HCT116 (cell line): Measurements from ENCODE around the gene SLC6A3.

ENCODE experiments used
- ATF3 ChIP-seq: IDR thresholded peaks from 2 replicates; pipeline ENCODE4 v1.6.1; 2012
- EZH2phosphoT487 ChIP-seq: fragments of 200-600 bp; IDR thresholded peaks from 2 replicates; pipeline ENCODE4 v1.6.1; 2018; ENCODE audit warnings: antibody characterized with exemption, borderline replicate concordance
- RAD21 ChIP-seq: IDR thresholded peaks from 2 replicates; pipeline ENCODE4 v1.6.1; 2012; ENCODE audit warnings: low read depth, mild to moderate bottlenecking
- REST ChIP-seq: IDR thresholded peaks from 2 replicates; pipeline ENCODE4 v1.6.1; 2012; ENCODE audit warnings: low read depth
- SIN3A ChIP-seq: IDR thresholded peaks from 2 replicates; pipeline ENCODE4 v1.6.1; 2012; ENCODE audit warnings: low read depth
- SP1 ChIP-seq: IDR thresholded peaks from 2 replicates; pipeline ENCODE4 v1.6.1; 2012; ENCODE audit warnings: low read depth
- TF ChIP-seq, protein P1 (sequence below), 3 experiments: fragments of 200-600 bp in 1 of 3; sonication (generic) in 1 of 3; IDR thresholded peaks in 2 of 3; conservative IDR thresholded peaks in 1 of 3; 2 replicates each; pipeline ENCODE4 v1.5.1; 2012 to 2017; ENCODE audit warnings: low read depth in 2 of 3, low read length in 2 of 3, antibody characterized with exemption in 1 of 3, borderline replicate concordance in 1 of 3, control low read depth in 1 of 3, mild to moderate bottlenecking in 1 of 3, mixed read lengths in 1 of 3, mixed run types in 1 of 3, moderate library complexity in 1 of 3; ENCODE audit not compliant: insufficient read depth in 1 of 3

- TF ChIP-seq, protein P1, sequence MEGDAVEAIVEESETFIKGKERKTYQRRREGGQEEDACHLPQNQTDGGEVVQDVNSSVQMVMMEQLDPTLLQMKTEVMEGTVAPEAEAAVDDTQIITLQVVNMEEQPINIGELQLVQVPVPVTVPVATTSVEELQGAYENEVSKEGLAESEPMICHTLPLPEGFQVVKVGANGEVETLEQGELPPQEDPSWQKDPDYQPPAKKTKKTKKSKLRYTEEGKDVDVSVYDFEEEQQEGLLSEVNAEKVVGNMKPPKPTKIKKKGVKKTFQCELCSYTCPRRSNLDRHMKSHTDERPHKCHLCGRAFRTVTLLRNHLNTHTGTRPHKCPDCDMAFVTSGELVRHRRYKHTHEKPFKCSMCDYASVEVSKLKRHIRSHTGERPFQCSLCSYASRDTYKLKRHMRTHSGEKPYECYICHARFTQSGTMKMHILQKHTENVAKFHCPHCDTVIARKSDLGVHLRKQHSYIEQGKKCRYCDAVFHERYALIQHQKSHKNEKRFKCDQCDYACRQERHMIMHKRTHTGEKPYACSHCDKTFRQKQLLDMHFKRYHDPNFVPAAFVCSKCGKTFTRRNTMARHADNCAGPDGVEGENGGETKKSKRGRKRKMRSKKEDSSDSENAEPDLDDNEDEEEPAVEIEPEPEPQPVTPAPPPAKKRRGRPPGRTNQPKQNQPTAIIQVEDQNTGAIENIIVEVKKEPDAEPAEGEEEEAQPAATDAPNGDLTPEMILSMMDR (IDR thresholded peaks at IDR 0.05 in 2 of 3, conservative IDR thresholded peaks at IDR 0.05 in 1 of 3; ENCODE audit: borderline replicate concordance in 1 of 3, insufficient read depth in 1 of 3, low read depth in 2 of 3, low read length in 2 of 3): no peak
- TF ChIP-seq ATF3 (no peak), RAD21 (no peak), REST (no peak), SIN3A (no peak), EZH2phosphoT487 (no peak), SP1 (no peak)
These were observed 63.0 kb downstream of the SLC6A3 start for GRCh38 chr5:1382248-1382700.
